GM21390 (cell line): ENCODE data around the gene ZNF234.
"Not testable (repeated sequence)": the region's sequence is repeated elsewhere in the genome, so short reads cannot be mapped to it uniquely, and the experiment has no call there.

Source experiments
- ATAC-seq: cut with Tn5 transposase; IDR thresholded peaks from one replicate; pipeline ENCODE4 v1.9.1; 2021; ENCODE audit not compliant: unreplicated experiment

The ZNF234 gene

DNA sequence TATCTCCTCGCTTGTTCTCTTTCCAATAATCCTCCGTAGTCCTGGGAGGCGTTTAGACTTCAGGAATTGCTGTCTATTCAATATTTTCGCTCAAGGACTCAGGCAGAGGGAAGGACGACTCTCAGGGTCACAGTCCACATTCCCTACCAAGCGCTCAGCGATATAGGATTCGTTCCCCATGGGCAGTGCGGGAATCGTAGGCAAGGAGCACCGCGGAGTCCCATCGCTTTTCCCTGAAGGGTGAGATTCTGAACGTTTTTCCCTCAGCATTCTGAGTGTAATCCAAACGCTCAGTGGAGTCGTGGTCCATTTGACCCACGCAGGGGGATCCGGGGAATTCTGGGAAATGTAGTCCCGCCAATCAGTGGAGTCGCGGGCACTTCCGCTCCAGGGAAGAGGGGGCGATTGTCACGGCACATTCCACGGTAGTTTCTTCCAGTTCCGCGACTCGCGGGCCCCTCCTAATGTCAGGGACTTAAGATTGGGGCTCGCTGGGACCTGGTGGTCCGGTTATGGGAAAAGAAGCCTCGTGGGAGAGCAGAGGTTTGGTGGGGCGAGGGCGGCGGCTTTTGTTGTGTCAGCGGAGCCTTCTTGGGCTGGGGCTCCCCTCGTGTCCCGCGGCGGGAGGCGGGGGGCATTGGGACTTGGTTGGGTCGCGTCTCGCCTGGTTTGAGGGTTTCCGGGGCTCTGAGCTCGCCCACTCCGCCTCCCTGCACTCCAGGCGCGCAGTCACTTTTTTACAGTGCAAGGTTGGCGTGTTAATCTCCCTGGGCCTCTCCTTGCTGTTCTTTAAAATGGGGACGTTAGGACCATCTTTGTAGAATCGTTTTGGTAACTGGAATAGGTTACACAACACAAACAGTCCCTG, at the start of gene ZNF234:
Gene ZNF234 (plus strand): TSS at position 364 of the 868 bp plus-strand sequence. CDS start 3,079 bp downstream, outside the sequence.
- ATAC-seq: no peak

DNA sequence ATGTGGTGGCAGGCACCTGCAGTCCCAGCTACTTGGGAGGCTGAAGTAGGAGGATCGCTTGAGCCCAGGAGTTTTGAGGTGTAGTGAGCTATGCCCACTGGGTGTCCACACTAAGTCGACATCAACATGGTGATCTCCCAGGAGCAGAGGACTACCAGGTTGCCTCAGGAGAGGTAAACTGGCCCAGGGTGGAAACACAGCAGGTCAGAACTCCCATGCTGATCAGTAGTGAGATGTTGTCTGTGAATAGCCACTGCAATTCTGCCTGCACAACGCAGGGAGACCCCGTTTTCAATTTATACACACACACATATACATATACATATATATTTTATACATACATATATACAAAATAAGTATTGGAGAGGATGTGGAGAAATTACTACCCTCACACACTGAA, 49.2 kb upstream of the ZNF234 start:
- no peak for ATAC-seq

DNA sequence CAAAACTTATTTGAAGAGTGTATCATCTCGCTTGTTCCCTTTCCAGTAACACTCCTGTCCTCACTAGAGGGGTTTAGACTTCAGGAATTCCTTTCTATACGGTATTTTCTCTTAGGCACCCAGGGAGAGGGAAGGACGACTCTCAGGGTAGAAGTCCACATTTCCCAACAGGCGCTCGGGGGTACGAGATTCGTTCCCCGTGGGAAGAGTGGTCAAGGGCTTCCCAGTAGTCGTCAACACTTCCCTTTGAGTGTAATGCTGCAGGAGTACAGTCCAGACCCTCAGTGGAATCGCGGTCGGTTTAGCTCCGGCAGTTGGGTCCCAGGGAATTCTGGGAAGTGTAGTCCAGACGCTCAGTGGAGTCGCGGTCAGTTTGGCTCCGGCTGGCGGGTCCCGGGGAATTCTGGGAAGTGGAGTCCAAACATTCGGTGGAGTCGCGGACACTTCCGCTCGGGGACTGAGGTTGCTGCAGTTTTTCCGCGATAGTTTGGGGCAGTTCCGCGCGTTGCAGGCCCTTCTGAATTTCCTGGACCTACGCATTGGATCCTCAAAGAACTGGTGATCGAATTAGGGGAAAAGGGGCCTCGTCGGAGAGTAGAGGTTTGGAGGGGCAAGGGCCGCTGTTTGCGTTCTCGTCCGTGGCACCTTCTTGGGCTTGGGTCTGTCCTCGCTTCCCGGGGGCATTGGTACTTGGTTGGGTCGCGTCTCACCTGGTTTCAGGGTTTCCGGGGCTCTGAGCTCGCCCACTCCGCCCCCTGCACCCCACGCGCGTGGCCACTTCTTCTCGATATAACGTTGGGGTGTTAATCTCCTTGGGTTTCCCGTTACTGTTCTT, 47.2 kb upstream of the ZNF234 start, which contains the start of gene ZNF224:
Gene ZNF224 (plus strand): TSS at position 431 of the 835 bp plus-strand sequence. CDS start 3,513 bp downstream, outside the sequence.
- ATAC-seq: peak; percentile 76

DNA sequence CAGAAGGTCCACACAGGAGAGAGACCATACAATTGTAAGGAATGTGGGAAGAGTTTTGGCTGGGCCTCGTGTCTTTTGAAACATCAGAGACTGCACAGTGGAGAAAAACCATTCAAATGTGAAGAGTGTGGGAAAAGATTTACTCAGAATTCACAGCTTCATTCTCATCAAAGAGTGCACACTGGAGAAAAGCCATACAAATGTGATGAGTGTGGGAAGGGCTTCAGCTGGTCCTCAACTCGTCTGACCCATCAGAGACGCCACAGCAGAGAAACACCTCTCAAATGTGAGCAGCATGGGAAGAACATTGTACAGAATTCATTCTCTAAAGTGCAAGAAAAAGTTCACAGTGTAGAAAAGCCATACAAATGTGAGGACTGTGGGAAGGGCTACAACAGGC, 33.6 kb upstream of the ZNF234 start:
- ATAC-seq: no peak

DNA sequence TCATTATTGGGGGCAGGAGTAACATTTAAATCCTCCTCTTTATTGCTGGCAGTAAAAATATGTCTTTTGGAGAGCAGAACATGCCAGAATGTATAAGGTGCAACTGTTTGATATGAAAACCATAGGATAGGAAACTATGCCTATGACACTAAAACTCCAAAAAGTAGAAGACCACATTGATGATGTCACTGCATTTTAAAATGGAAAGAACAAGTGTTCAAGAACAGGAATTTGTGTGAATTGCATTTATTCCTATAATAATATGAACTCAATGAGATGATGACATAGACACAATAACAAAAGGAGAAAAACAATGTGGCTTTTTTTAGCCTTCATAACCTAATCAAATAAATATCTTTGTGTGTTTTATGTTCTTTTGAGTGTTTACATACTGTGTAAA, 31.9 kb upstream of the ZNF234 start:
- no peak for ATAC-seq

DNA sequence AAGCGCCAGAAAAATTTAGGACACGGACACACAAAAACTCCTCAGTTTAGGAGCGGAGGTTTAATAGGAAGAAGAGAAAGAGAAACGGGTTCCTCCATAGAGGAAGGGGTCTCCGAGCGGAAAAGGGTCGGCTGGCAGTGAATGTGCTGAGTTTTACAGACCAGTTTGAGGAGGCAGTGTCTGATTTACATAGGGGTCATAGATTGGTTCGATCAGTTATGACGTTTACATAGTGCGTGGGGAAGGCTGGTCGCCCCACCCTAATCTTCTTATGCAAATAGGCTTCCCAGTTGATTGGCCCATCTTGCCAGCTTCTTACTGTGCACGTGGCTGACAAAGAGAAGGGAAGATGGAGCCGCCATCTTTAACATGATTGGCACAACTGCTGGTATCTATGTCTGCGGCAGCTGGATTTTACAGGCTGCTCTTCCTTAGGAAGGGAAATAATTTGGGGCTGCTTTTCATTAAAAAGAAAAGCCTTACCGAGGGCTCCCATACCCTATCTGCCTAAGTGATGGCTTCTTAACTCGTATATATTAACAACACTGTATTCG, 29.4 kb upstream of the ZNF234 start:
- ATAC-seq: no peak

DNA sequence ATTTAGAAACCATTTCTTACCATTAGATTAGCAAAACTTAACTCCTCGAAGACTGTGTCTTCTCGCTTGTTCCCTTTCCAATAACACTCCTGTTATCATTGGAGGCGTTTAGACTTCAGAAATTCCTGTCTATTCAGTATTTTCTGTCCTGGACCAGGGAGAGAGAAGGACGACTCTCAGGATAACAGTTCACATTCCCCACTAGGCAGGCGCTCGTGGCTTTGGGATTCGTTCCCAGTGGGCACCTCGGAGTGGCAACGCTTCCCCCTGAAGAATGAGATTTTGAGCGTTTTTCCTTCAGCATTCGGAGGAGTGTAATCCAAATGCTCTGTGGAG, 28.6 kb upstream of the ZNF234 start:
- ATAC-seq: no peak

DNA sequence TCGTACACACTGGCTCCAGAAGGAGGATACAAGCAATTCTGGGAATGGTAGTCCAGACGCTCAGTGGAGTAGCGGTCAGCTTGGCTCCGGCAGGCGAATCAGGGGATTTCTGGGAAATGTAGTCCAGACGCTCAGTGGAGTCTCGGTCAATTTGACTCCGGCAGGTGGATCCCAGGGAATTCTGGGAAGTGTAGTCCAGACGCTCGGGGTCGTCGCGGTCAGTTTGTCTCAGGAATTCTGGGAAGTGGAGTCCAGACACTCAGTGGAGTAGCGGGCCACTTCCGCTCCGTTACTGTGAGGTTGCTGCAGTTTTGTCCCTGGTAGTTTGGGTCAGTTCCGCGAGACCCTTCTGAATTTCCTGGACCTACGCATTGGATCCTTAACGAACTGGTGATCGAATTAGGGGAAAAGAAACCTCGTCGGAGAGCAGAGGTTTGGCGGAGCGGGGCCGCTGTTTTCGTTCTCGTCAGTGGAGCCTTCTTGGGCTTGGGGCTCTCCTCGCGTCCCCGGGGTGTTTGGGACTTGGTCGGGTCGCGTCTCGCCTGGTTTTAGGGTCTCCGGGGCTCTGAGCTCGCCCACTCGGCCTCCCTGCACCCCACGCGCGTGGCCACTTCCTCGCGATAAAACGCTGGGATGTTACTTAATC, 28.1 kb upstream of the ZNF234 start, which contains the start of gene ZNF225:
Gene ZNF225 (plus strand): TSS at position 262 of the 646 bp plus-strand sequence. CDS start 2,429 bp downstream, outside the sequence.
- ATAC-seq: peak; percentile 91

DNA sequence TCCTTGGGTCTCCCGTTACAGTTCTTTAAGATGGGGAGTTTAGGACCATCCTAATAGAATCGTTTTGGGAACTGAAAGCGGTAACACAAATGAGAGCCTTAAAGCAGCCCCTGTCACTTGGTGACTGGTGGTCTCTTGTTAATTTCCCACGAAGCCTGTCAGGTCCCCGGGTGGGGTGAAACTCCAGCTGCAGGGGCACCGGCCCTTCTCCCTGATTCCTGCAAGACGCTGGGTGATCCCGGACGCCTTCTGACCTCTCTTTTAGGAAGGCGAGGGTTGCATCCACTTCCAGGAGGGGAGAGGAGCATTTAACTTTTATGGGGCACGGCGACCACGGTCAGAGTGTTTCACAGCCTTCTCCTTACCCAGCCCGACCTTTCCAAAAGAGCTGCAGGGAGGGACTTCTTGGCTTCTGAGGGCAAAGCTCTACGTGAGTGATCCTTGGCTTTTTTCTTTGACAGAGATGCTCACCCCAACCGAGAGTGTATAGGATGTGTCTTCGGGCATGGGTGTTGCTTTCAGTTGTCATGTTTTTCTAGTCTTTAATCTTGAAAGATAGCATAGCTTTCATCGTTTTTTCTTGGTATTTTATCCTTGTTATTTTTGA, 27.5 kb upstream of the ZNF234 start:
- no peak for ATAC-seq

DNA sequence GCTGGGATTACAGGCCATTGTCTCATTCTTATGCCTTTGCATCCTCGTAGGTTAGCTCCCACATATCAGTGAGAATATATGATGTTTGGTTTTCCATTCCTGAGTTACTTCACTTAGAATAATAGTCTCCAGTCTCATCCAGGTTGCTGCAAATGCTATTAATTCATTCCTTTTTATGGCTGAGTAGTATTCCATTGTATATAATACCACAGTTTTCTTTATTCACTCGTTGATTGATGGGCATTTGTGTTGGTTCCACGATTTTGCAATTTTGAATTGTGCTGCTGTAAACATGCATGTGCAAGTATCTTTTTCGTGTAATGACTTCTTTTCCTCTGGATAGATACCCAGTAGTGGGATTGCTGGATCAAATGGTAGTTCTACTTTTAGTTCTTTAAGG, 20.2 kb upstream of the ZNF234 start:
- not testable (repeated sequence) for ATAC-seq

DNA sequence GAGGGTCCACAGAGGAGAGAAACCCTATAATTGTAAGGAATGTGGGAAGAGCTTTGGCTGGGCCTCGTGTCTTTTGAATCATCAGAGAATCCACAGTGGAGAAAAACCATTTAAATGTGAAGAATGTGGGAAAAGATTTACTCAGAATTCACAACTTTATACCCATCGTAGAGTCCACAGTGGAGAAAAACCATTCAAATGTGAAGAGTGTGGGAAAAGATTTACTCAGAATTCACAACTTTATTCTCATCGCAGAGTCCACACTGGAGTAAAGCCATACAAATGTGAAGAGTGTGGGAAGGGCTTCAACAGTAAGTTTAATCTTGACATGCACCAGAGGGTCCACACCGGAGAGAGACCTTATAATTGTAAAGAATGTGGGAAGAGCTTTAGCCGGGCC, 9.4 kb upstream of the ZNF234 start:
- ATAC-seq: no peak

DNA sequence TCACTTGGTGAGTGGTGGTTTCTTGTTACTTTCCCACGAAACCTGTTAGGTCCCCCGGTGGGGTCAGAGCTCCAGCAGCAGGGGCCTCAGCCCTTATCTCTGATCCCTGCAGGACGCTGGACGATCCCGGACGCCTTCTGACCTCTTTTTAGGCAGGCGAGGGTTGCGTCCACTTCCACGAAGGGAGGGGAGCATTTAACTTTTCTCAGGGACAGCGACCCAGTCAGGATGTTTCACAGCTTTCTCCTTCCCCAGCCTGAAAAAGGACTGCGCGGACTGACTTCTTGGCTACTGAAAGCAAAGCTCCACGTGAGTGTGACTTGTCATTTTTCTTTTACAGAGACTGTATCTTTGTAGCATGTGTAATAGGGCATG, 692 bp downstream of the ZNF234 start:
- no peak for ATAC-seq

DNA sequence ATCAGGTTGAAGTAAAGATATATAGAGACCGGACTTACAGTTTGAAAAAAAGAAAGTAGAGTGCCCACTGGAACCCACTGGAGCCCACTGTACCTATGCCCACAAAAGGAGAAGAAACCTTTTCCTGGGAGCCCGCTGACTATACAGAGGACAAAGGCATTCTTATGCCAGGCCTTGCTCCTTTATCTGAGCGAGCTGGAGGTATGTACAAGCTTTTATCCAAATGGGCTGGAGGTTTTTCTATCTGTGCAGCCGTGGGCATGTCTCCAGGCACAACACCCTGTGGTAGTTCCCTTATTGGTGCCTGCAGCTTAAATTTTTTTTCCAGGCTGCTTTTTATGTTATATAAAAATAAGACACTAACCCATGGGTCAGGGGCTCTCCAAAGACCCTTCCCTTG, 8.4 kb downstream of the ZNF234 start:
- ATAC-seq: no peak

DNA sequence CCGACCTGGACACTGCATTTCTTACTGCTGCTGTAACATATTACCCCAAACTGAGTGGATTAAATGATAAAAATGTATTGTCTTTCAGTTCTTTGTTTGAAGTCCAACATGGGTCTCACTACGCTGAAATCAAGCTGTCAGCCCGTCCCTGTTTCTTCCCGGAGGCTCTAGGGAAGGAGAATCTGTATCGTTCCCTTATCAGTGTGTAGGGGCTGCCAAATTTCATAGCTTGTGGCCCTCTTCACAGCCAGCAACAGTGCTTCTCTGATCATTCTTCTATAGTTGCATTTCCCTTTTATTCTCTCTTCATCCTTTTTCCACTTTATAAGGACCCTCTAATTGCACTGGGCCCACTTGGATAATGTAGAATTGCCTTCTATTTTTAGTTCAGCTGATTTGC, 10.1 kb downstream of the ZNF234 start:
- ATAC-seq: no peak

DNA sequence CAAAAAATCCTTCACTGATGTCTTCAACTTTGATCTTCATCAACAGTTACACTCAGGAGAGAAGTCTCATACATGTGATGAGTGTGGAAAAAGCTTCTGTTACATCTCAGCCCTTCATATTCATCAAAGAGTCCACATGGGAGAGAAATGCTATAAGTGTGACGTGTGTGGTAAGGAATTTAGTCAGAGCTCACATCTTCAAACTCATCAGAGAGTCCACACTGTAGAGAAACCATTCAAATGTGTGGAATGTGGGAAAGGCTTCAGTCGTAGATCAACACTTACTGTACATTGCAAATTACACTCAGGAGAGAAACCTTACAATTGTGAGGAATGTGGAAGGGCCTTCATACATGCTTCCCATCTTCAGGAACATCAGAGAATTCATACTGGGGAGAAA, 15.1 kb downstream of the ZNF234 start:
- no peak for ATAC-seq

DNA sequence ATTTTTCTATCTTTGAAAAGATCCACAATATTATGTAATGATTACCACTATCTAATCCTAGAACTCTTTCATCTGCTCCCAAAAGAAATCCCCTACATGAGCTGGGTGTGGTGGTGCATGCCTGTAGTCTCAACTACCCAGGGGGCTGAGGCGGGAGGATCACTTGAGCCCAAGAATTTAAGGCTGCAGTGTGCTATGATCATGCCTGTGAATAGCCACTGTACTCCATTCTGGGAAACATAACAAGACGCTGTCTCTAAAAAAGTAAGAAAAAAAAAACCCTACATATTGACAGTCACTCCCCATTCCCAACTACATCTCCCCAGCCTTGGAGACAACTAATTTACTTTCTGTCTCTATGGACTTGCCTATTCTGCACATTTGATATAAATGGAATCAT, 22.4 kb downstream of the ZNF234 start:
- ATAC-seq: no peak

DNA sequence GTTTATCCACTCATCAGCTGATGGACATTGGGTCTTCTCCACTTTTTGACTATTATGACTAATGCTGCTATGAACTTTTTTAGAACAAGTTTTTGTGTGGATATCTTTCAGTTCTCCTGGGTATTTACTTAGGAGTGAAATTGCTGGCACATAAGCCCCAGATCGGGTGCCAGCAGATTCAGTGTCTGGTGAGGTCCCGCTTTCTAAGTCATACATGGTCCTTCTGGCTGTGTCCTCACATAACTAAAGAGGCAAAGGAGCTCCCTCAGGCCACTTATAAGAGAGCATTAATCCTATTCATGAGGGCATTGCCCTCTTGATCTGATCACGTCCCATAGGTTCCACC, 22.9 kb downstream of the ZNF234 start:
- ATAC-seq: no peak

DNA sequence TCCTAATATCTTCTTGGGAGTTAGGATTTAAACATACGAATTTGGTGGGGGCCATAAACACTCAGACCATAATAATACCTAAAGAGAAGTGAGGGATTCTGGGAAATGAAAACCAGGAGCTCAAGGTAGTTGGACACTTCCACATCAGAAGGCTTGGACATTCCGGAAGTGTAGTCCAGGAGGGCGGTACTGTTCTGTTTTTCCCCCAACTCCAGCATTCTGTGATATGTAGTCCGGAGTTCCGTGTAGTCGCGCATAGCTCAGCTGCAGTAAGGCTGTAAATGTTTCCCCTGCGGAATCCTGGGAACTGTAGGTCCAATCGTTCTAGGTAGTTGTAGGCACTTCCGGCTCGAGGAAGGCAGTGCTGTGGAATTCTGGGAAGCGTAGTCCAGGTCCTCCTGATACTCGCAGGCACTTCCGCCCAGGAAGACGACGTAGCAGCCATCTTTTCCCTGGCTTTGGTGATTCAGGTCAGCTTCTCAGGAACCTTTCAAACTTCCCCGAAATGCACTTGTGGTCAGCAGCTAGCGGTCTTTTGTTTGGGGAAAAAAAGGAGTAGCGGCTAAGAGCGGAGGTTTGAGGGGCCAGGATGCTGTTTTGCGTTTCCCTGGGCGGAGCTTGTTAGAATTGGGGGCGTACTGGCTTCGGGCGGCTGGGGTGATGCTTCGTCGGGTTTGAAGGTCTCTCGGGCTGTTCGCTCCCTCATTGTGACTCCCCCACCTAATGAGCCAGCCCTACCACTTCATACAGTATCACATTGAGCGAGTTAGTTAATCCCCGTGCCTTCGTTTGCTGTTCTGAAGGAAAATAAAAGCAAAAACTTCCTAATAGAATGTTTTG, 23.5 kb downstream of the ZNF234 start, which contains the start of gene ZNF226:
Gene ZNF226 (plus strand): TSS at position 428 of the 840 bp plus-strand sequence. CDS start 4,981 bp downstream, outside the sequence.
- peak; percentile 82 for ATAC-seq

DNA sequence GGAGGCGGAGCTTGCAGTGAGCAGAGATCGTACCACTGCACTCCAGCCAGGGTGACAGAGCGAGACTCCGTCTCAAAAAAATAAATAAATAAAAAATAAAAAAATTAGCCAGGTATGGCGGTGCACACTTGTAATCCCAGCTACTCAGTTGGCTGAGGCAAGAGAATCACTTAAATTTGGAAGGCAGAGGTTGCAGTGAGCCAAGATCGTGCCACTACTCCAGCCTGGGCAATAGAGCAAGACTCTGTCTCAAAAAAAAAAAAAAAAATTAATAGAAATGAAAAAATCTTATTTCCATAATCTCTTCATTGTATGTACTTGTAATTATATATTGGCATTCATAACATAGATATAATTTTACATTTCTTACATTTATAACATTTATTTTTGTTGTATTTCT, 29.3 kb downstream of the ZNF234 start:
- not testable (repeated sequence) for ATAC-seq

DNA sequence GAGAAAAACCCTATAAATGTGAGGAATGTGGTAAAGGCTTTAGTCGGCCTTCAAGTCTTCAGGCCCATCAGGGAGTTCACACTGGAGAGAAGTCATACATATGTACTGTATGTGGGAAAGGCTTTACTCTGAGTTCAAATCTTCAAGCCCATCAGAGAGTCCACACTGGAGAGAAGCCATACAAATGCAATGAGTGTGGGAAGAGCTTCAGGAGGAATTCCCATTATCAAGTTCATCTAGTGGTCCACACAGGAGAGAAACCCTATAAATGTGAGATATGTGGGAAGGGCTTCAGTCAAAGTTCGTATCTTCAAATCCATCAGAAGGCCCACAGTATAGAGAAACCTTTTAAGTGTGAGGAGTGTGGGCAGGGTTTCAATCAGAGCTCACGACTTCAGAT, 35.2 kb downstream of the ZNF234 start:
- ATAC-seq: no peak
